Stimulated activated naive CD8-positive, alpha-beta T cell treated with anti-CD3 and anti-CD28 coated beads, Interleukin-15, Interleukin-2, amounts not matched to agents 100 U/mL and 50 U/mL, for 24 hours (primary cell): Measurements from ENCODE around the gene SYNDIG1.

Experiments used
- ATAC-seq: fragments of 150-1000 bp; cut with Tn5 transposase; one replicate; pipeline ENCODE4 v1.10.0; 2021
- DNase-seq: peaks from one replicate; pipeline ENCODE4 v3.0.0; 2021

SYNDIG1 gene

DNA sequence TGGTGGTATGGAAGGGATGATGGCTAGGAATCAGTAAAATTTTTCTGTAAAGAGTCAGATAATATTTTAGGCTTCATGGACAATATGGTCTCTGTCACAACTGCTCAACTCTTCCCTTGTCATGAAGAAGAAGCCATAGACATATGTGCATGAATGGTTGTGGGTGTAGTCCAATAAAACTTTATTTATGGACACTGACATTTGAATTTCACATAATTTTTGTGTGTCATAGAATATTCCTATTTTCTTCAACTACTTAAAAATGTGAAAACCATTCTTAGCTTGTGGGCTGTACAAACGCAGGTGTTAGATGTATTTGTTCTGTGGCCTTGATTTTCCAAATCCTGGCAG lies 59.9 kb downstream of the SYNDIG1 start:
- no peak for ATAC-seq
- DNase-seq: no peak

DNA sequence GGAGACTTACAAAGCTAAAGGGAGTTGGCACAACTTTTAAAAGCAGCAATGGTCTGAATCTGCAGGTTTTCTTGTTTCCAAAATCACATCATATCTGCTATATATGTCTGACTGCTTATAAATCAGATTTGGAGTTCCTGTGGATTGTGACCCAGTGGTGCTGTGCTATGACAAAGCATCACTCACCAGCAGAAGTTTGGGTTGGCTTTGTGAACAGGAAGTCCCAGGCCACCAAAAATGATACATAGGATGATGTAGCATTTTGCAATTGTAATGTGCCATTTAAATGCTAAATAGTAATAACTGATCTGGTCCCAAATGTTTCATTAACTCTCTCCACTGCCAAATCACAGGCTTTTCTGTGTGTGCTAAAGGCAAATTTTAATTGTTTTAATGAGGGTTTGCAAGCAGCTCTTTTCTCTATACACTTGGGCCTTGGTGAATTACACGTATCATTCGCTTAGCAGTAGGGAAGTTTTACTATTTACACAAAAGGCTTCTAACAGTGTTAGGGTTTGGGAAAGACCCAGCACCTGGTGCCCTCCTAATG lies 60.8 kb downstream of the SYNDIG1 start:
- no peak for ATAC-seq
- no peak for DNase-seq

DNA sequence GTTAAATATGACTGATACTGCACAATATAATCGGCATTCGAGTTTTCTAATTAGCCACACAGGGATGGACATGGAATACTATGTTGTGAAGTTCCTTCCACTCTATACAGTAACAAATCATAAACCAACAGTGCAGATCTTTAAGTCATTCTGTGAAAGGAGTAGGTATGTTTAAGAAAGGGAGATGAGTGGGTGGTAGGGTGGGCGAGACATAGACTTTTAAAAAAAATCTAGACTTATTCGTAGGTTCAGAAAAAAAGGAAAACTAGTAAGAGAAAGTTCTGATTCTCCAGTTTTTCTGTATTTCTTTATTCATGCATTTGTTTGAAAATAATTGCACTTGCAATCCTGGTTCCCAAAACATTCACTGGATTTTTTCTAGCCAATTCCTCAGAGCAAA lies 61.8 kb downstream of the SYNDIG1 start:
- ATAC-seq (no peak), DNase-seq (no peak)

DNA sequence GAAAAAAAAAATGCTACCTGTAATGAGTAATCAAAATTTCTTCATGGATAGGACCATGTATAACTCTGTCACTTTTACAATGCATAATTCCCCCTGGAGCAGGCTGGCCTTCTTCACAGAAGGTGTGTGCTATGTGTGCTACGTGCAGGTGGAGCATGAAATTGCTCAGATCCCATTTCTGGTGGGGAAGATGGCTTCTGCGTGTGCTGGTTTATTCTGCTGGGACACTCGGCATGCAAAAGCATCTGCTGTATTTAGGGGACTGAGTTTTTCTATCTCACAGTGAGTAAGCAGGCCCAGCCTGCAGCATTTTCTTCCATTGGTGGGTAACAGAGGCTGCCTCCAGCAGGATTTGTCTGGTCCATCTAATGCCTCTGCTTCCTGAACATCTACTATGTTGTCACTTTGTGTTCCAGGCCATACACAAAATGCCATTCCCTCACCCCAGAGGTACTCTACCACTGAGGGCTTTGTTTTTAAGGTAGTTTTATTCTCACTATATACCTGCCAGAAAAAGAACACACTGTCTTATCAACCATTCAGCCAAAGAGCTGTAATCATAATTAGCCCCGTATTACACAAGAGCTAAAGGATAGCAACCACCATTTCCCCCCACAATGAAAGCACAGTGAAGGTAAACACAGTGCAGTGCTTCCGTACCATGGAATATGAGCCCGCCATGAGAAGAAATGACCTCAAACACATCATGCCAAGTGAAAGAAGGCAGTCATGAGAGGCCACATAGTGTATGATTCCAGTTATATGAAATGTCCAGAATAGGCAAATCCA lies 62.4 kb downstream of the SYNDIG1 start:
- ATAC-seq: no peak
- no peak for DNase-seq

DNA sequence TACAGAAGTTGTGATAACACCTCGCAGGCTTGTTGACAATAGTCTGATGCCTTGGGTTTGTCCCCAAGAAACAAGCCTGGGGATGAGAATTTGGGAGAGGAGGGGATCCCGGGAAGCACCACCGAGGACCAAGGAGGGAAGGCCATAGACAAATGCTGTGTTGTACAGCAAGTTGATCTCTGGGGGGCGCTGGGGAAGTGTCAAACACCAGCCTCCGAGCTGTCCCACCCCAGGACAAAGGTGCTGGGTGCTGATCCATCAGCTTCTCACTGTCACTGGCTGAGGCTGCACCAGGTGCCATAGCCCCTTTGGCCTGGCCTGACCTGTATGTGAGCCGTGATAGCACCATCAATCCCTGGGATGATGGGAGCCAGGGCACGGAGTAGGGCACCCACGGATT lies 64.0 kb downstream of the SYNDIG1 start:
- no peak for DNase-seq
- no peak for ATAC-seq

DNA sequence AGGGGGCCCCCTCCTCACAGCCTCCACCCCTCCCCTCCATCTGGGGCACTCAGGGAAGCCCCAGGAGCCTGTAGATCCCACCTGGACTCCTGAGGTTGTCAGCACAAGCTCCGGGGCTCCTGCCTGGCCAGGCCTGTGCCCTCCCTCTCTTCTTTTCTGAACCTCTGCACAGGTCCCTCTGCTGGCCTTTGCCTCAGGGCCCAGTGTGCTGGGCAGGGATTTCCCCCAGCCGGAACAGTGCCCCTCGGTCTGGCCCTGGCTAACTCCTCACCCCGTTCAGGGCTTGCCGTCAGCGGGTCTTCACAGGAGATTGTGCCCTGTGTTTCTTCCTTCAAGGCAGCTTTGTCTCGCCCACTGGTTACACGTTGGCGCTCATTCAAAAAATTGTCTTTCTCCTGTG lies 64.9 kb downstream of the SYNDIG1 start:
- ATAC-seq (no peak), DNase-seq (no peak)

DNA sequence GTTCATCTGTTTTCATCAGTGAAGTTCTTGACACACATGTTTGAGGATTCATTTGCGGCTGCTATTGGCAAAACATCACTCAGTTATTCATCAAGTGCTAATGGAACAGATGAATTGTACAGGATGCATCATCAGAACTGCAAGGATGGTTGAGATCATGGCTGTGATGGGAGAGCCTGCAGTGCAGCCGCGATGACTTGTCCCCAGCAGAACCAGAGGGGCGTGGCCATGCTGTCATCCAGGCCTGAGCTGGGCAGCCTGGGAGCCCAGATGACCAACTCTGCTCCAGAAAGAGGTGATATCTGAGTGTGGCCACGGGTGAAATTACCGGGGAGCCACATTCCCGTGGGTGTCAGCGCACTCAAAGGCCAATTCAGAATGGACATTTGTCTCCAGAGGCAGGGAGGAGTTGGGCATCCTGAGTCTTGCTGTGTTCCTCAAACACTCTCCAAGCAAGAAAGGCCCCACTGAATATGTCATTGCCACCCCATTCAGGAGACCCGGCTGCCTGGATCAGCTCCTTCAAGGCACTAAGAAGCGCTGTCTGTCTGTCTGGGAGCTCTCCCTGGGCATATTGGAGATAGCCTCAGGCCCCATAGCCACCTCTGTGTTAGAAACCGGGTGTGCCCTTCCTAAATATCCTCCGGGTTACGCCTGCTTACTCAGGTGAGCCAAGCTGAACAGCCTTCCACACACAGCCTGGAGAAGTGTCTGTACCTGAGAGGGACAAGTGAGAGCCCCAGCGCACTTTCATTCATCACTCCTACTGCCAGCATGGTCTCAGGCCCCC lies 66.7 kb downstream of the SYNDIG1 start:
- no peak for DNase-seq

DNA sequence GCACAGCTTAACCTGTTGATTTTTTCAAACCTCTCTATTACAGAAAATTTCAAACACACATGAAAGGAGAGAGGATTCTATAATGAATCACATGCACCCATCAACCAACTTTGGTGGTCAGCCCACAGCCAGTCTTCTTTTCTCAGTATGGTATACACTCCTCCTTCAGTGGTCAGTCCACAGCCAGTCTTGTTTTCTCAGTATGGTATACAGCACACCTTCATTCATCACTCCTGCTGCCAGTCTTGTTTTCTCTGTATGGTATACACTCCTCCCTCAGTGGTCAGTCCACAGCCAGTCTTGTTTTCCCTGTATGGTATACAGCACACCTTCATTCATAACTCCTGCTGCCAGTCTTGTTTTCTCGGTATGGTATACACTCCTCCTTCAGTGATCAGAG lies 67.8 kb downstream of the SYNDIG1 start:
- ATAC-seq (no peak), DNase-seq (no peak)

More for the DNA sequence above, 66.7 kb downstream of the SYNDIG1 start:
- no peak for ATAC-seq

DNA sequence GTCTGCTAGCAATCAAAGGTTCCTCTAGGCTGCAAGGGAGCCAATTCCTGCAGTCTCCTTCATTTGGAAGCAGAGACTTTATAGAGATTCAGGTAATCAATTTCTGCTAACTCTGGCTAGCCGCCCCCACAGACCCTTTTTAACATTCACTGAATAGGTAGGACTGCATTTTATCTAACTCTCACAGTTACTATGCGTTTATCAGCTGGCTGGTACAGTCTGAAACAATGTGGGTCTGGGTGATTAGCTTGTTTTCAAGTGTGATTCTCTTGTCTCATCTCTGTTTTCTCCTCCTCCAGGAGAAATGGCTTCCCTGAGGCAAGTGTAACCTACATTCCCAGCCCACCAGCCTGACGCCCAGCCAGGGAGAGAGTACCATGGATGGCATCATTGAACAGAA lies 73.3 kb downstream of the SYNDIG1 start:
- ATAC-seq: no peak

DNA sequence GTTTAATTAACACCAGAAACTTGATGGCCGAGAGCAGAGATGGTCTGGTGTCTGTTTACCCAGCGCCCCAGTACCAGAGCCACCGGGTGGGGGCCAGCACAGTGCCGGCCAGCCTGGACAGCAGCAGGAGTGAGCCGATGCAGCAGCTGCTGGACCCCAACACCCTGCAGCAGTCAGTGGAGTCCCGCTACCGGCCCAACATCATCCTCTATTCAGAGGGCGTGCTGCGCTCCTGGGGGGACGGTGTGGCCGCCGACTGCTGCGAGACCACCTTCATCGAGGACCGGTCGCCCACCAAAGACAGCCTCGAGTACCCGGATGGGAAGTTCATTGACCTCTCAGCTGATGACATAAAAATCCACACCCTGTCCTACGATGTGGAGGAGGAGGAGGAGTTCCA lies 73.7 kb downstream of the SYNDIG1 start:
- ATAC-seq: no peak

More for the DNA sequence above, 73.3 kb downstream of the SYNDIG1 start:
- DNase-seq: no peak

DNA sequence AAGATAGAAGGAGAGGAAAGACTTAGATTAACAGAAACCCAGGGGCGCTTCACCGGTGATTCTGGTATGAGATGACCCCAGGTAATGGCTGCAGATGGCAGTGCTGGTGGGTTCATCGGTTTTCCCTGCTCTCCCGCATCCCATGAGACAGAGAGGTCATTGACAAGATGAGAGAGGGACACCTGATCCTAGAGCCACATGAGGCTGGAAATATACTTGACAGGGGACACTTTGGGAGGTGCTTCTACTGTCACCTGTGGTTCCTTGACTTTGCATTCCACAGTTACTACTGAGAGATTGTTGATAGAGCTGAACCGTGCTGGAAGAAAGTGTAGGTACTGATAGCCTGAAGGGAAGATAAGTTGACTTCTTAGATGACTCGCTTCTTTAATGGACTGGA lies 74.3 kb downstream of the SYNDIG1 start:
- no peak for ATAC-seq
- DNase-seq: no peak

More for the DNA sequence above, 73.7 kb downstream of the SYNDIG1 start:
- DNase-seq: no peak

DNA sequence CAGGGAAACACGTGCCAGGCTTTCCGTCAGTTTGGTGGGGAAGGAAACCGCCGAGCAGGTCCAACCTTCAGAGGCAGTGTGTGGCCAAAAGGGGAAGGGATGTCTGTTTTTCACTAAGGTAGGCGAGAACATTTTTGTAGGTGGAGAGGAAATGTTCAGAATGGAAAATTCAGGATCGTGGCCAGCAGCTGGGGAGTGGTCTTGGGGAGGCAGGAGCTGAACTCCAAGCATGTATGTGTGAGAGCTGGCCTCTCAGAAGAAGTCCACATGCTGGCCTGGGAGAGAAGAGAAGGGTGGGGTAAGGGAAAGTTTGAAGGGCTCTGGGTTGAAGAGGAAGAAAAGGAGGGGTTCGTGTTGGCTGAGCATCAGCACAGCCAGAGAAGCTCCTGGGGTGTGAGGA lies 74.9 kb downstream of the SYNDIG1 start:
- ATAC-seq (no peak), DNase-seq (no peak)

DNA sequence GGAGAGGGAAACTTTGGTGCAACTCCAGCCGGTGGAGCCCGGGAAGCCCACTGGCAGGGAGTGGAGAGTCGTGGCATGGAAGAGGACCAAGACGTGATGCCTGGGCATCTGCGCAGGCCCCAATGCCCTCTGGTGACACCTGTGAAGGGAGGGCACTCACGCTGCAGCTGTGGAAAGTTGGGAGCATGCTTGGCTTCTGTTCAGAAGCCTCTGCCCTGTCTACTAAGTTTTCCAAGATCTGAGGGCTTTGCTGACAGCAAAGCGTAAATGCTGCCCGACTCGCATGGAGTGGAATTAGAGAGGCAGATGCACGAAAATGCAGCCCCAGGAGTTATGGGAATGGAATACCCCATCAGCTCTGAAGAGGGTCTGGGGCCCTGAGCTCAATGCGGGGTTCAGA lies 75.7 kb downstream of the SYNDIG1 start:
- DNase-seq: no peak
- ATAC-seq: no peak

DNA sequence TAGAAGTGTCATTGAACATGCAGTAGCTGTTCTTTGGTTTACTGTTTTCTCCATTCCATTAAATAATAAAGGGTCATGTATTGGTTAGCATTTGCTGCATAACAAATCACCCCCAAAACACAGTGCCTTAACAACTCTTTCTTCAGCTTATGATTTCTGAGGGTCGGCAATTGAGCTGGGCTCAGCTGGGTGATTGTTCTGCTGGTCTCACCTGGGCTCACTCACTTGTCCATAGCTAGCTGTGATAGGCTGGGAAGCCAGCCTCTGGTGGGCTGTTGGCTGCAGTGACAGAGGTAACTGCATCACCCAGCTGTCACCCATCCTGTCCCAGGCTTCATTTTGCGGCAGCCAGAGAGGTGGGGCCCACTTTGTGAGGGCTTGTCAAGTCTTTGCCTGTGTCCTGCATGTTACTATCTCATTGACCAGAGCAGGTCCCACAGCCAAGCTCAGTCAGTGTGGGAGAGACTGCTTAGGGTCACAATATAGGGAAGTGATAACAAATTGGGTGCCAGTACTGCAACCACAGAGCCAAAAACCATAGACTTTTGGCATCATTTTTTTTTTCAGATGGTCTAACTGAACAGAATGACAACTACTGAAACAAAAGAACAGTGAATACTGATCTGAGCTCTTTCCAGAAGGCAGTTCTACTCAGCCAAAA lies 76.9 kb downstream of the SYNDIG1 start:
- DNase-seq: no peak
- ATAC-seq: no peak

DNA sequence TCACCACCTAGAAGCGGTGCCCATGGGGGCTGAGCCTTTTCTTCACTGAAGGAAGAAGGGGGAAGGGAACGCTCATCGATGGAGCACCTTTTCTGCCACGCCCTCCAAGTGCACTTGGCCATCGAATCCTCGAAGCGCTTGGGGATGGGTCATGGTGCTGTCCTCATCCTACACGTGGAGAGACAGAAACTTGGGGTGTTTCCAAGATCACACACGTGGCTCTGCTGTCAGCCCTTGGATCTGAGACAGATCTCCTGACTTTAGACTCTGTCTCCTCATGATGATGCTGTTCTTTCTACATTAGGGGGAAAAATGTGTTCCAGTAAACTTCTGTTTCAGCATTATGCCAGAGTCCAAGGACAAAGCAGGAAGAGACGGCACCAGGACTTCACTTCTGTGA lies 78.5 kb downstream of the SYNDIG1 start:
- DNase-seq: no peak
- ATAC-seq: no peak

DNA sequence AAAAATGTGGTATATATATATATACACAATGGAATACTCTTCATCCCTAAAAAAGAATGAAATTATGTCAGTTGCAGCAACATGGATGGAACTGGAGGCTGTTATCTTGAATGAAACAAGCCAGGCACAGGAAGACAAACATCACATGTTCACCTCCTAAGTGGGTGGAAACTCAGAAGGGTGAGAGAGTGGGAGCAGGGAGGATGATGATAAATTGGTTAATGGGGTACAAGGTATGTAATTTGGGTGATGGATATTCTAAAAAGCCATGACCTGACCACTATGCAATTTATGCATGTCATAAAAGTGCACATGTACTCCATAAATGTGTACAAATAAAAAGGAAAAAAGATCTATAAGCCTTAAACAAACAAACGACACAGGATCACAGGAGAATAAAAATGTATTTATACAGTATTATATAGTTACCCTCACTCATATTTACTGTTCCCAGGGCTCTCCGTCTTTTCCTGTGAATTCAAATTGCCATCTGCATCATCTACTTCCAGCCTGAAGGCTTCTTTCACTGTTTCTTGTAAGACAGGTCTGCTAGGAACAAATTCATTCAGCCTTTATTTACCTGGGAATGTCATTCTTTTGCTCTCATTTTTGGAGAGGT lies 89.8 kb downstream of the SYNDIG1 start:
- no peak for ATAC-seq
- no peak for DNase-seq

DNA sequence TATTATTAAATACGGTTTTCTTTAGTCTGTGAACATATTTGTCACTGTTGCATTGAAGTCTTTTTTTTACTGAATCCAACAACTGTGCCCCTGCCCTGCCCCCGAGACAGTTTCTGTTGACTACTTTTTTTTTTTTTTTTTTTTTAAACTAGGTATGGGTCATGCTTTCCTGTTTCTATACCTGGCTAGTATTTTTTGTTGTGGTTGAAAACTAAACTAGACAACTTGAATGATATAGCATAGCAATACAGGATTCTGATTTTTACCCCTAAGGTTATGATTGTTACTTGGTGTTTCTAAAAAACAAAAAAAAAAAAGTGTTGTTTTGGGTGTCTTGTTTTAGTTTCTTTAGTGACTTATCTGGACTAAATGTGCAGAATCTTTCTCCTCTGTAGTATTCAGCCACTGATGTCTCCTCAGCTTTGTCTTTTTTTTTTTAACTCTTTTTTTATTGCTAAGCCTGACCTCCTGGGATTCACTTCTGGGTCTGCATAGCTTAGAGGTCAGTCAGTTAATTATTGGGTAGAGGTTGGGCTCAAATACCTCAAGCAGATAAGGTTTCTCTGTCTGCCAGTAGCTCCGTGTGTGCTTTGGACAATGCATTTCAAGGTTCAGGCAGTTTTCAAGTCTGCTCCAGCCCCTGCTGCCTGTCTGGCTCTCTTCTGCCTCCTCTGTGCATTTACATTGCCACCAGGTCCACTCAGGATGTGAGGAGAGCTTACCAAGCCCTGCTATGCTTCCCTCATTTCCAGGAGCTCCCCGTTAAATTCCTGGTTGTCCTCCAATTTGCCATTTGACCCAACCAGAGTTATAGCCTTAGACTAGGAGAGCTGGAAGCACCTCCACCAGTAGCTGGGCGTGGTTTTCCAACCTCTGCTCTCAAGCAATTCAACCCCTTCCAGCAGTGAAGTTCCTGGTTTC lies 91.4 kb downstream of the SYNDIG1 start:
- ATAC-seq (no peak), DNase-seq (no peak)

DNA sequence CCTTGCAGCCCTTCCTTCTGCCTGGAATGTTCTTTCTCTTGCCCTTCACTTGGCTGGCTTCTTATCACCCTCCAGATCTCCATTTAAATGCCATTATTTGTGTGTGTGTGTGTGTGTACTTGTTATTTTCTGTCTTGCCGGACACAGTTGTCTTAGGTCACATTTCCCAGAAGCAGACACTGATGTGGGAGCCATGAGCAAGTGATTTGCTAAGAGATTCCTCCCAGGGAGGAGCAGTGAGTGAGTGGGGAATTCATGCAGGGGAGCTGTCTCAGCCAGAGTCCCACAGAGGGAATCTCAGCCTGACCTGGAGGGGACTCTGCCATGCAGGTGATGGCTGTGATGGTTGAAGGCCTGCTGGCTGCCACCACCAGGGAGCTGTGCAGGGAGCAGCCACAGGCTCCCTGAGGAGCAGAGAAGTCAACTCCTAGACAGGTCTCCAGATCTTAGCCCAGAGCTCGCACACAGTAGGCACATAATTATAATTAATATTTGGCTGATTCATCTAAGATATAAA lies 96.5 kb downstream of the SYNDIG1 start:
- DNase-seq (no peak), ATAC-seq (no peak)

DNA sequence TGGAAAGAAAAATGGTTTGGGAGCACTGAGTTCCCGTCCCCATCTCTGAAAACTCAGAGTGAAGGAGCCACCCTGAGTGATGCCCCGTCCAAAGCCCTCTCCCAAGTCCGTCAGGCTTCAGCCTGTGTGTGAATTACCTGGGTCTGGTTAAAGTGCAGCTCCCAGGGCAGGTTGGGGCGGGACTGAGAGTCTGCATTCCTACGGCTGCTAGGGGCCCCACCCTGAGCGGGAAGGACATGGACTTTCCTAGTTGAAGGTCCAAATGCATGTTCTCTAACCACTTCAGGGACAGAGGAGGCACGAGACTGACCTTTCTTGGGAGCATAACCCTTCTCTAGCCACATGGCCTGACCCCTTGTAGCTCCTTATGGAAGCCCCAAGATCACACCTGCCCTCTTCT lies 97.2 kb downstream of the SYNDIG1 start:
- no peak for ATAC-seq
- DNase-seq: no peak

DNA sequence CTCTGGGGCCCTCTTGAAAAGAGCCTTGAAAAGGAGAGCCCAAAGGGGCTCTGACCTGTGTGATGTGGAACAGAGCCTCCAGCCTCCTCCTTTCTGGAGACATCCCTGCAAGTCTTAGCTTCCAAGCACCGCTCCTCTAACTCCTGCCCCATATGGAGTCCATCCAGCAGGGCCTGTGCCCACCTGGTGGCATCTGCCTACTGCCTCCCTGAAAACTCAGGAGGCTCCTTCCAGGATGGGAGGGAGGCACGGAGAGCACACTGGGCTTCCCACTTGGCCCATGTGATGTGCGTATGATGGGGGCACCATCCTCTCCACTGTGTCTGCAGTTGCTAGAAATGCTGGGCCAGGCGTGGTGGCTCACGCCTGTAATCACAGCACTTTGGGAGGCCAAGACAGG lies 98.1 kb downstream of the SYNDIG1 start:
- DNase-seq (no peak), ATAC-seq (no peak)

DNA sequence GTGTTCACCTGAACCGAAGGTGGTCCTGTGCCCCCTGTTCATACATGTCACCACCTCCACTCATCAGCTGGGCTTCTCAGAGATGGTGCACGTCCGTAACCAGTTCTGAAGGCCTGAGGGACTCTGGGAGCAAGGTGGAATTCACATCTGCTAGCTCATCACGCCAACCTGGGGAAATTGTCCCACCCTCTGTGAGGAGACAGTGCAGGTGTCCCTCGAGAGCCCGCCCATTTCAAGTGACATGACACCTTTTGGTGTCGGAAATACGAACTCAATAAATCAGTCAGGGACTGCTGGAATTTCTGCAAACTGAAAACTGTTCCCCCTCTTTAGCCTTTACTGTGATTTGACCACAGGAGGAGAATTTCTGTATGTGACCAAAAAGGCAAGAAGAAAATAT lies 99.4 kb downstream of the SYNDIG1 start:
- no peak for DNase-seq
- no peak for ATAC-seq
